GM18519 (cell line): Measurements from ENCODE around the gene CREB3L1.

Experiments used
- ATAC-seq: cut with Tn5 transposase; IDR thresholded peaks from one replicate; pipeline ENCODE4 v1.9.1; 2021; ENCODE audit warnings: mild to moderate bottlenecking, moderate library complexity; ENCODE audit not compliant: unreplicated experiment, low FRiP score

Gene CREB3L1

GRCh38 chr11:46277622-46278386 lies at the start of gene CREB3L1:
CREB3L1 (plus strand) TSS chr11:46277662; CDS start chr11:46278112, 450 bp downstream.
- no peak for ATAC-seq

GRCh38 chr11:46229230-46229629 lies 48.2 kb upstream of the CREB3L1 start:
- no peak for ATAC-seq

- ATAC-seq: no peak
These were observed 43.2 kb upstream of the CREB3L1 start for GRCh38 chr11:46234311-46234710.

- no peak for ATAC-seq
These were observed 41.4 kb upstream of the CREB3L1 start for GRCh38 chr11:46235777-46236688.

- no peak for ATAC-seq
These were observed 40.6 kb upstream of the CREB3L1 start for GRCh38 chr11:46236918-46237247.

- no peak for ATAC-seq
These were observed 40.0 kb upstream of the CREB3L1 start for GRCh38 chr11:46237248-46238077.

- ATAC-seq: no peak
These were observed 39.1 kb upstream of the CREB3L1 start for GRCh38 chr11:46238078-46238966.

GRCh38 chr11:46238967-46239800 lies 38.3 kb upstream of the CREB3L1 start:
- peak; percentile 64 for ATAC-seq

- ATAC-seq: no peak
These were observed 37.7 kb upstream of the CREB3L1 start for GRCh38 chr11:46239801-46240061.

GRCh38 chr11:46240371-46240770 lies 37.1 kb upstream of the CREB3L1 start:
- no peak for ATAC-seq

GRCh38 chr11:46240861-46241260 lies 36.6 kb upstream of the CREB3L1 start:
- no peak for ATAC-seq

- no peak for ATAC-seq
These were observed 35.2 kb upstream of the CREB3L1 start for GRCh38 chr11:46242041-46242951.

GRCh38 chr11:46242952-46243795 lies 34.3 kb upstream of the CREB3L1 start:
- ATAC-seq: peak; percentile 45

GRCh38 chr11:46243796-46244109 lies 33.7 kb upstream of the CREB3L1 start:
- ATAC-seq: no peak

- no peak for ATAC-seq
These were observed 30.9 kb upstream of the CREB3L1 start for GRCh38 chr11:46246521-46246920.

GRCh38 chr11:46247090-46247489 lies 30.4 kb upstream of the CREB3L1 start:
- ATAC-seq: no peak

GRCh38 chr11:46247659-46248058 lies 29.8 kb upstream of the CREB3L1 start:
- ATAC-seq: no peak
